Measurements from ENCODE around the gene MLN.

The MLN gene

DNA sequence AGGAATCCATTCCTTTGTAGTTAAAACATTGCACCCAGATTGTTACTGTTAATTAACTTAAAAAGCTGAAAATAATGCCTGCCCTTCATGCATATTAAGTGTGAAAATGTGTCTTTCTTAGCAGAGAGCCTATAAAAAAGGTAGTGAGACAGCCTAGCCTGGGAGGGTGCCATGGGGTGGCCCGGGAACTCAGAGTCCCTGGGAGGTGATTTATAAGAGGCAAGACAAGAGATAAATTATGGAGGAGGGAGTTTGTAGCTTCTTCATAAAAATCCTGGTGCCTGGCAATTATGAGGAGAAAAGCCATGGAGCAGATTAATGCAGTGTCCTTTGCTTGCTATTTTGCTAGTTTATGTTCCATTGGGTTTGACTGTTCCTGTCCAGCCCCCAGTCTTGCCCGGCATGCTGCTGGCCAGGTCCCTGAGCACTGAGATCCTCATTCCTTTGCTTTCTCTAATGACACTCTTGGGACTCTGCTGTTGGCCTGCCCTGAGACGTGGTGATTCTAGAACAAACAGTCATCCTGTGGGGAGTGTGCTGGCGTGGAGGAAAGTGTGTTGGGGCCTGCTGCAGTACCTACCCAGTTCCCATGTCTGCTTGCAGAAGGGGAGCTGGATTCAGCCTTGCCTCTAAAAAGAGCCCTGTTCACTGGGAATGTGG lies 4.2 kb downstream of the MLN start:
- no peak for DNase-seq (ENCODE audit: low spot score)
- TF ChIP-seq, protein P1, sequence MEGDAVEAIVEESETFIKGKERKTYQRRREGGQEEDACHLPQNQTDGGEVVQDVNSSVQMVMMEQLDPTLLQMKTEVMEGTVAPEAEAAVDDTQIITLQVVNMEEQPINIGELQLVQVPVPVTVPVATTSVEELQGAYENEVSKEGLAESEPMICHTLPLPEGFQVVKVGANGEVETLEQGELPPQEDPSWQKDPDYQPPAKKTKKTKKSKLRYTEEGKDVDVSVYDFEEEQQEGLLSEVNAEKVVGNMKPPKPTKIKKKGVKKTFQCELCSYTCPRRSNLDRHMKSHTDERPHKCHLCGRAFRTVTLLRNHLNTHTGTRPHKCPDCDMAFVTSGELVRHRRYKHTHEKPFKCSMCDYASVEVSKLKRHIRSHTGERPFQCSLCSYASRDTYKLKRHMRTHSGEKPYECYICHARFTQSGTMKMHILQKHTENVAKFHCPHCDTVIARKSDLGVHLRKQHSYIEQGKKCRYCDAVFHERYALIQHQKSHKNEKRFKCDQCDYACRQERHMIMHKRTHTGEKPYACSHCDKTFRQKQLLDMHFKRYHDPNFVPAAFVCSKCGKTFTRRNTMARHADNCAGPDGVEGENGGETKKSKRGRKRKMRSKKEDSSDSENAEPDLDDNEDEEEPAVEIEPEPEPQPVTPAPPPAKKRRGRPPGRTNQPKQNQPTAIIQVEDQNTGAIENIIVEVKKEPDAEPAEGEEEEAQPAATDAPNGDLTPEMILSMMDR (IDR thresholded peaks at IDR 0.05; ENCODE audit: extremely low read depth, missing control alignments), result no peak

DNA sequence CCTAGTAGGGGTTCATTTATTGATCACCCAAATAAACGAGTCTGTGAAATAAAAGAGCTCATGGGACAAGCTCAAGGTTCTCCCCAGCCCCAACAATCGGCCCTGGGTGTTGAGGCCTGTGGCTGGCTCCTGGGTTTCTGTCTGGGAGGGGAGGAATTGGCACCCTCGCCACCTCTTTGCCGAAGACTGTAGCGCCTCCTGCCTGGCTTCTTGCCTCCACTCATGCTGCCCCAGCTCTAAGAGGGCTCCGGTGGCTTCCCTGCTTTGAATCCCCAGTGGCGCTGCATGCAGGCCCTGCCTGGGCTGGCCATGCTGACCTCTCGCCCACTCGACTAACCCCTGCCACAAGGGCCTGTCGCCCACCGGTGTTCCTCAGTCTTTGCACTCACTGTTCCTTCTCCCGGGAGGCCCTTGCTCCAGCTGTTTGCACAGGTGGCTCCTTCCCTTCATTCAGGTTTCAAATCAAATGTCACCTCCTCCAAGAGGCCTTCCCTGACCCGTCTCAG lies 5.4 kb downstream of the MLN start:
- TF ChIP-seq, protein P1 (IDR thresholded peaks at IDR 0.05; ENCODE audit: extremely low read depth, missing control alignments), result no peak

DNA sequence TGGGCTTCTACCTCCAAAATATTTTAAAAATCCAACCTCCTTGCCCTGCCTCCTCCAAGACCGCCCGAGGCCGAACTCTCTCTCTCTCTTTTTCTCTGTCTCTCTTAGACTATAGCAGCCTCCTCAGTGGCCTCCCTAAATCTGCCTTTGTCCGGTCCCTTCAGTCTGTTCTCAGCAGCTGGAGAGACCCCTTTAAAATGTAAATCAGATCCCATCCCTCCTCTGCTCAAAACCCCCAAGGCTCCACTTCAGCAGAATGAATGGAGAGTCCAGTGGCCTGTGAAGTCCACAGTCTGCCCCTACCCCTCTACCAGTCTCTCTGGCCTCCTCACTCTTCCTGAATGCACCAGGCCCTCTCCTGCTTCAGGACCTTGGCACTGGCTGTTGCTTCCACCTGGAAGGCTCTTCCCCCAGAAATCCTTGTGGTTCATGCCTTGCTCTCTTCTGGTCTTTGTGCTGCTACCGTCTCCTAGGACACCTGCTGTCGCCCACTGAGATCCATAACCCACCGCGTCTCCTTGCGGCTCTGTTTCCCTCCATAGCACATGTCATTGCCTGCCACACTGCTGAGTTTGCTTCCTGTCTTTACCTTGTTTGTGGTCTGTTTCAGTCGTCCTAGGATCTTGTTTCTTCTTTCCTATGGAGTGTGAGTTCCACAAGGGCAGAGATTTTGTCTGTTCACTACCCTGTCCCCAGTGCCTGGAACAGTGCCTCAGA lies 6.0 kb downstream of the MLN start:
- TF ChIP-seq, protein P1 (IDR thresholded peaks at IDR 0.05; ENCODE audit: extremely low read depth, missing control alignments), result no peak
- no peak for DNase-seq (ENCODE audit: low spot score)

More for the DNA sequence above, 5.4 kb downstream of the MLN start:
- DNase-seq (ENCODE audit: low spot score), result no peak

DNA sequence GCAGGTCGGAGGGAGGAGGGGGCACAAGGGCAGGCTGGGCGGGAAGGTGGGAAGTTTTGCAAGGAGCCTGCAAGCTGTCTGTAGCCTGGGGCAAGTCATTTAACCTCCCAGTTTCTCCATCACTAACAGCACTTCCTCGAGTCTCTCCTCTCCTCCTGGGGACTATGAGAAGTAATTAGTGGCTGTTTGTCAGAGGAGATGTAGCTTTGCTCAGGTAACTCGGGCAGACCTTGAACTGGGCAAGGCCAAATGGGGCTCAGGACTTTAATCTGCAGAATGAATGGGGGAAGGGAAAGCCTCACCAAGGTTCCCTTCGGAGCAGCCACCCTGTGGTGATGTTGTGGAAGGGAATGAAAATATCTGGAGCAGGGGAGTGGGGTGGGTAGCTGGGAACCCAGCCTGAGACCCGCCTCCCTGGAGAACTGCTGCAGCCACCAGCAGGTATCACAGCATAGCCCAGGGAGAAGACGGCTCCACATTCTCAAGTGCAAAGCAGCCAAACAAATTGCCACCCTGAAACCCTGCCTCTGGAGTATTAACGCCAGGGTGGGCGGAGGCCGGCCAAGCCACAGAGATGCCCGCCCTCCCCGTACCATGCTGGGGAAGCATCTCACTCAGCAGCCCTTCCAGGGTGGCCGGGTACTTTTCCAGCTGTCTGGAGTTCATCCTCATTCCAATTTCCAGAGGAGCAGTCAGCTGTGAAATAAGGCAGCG lies 8.7 kb downstream of the MLN start:
- DNase-seq (ENCODE audit: low spot score), result no peak
- TF ChIP-seq, protein P1 (IDR thresholded peaks at IDR 0.05; ENCODE audit: extremely low read depth, missing control alignments), result no peak

DNA sequence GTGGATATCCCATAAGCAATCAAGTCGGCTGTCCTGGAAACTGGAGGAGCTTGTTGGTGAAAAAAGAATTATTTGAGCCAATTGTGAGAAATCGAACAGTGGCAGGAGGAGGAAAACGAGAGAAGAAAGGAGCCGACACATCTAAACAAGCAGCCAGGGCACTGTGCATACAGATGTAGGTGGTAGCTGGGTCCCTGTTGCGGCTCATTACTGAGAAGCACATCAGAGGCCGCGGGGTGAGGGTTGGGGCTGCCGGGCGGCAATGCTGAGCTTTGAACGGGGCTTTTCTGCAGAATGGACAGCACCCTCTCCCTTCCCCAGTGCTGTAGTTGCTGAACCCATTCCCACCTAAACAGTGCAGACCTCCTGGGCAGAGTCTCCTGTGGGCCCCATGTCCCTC lies 10.8 kb downstream of the MLN start:
- DNase-seq (ENCODE audit: low spot score), result no peak
- TF ChIP-seq, protein P1 (IDR thresholded peaks at IDR 0.05; ENCODE audit: extremely low read depth, missing control alignments), result no peak

DNA sequence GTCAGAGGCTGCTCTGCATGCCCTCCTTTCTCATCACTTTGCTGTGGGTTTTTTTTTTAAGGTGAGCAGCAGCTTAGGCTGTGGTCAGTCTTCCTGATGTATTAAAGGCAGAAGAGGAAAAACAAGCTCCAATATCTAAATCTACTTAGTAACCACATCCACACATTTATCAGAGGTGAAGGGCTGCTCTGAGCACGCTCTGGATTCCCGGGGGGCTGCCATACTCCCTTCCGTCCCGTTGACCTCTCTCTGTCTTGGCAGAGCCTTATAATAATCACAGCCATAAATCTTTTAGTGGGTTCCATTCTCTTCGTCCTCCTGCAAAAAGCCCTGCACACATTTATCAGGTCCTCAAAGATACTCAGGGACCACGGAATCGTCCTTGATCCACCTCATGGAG lies 12.2 kb downstream of the MLN start:
- TF ChIP-seq, protein P1 (IDR thresholded peaks at IDR 0.05; ENCODE audit: extremely low read depth, missing control alignments), result no peak
- no peak for DNase-seq (ENCODE audit: low spot score)

DNA sequence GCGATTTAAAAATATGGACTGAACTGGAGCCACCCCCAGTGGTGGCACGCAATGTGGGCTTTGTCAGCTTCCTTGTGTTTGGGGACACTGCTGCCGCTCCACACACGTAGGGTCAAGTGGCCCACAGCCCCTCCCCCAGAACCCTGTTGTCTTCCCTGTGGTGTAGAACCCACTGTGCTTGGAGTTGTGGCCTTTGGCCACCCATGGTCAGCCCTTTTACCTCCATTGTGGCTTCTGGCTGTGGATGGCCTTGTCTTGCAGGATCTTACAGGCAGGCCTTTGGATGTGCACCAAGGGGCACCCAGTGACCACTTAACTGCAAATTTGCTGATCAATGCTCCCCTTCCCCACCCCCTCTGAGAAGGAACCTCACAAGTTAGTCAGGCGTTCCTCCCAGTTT lies 12.9 kb downstream of the MLN start:
- TF ChIP-seq, protein P1 (IDR thresholded peaks at IDR 0.05; ENCODE audit: extremely low read depth, missing control alignments), result no peak
- no peak for DNase-seq (ENCODE audit: low spot score)
